Aortic smooth muscle cell (primary cell): ENCODE measurements around the gene RIGI. TPM values are rescaled to one million over a fixed set of nuclear protein-coding genes. Genes with fewer than 3 reads are reported as not detected.

Source experiments
- total RNA-seq: library from RNA; depleted of rRNA; stranded (reverse); fragments of >200 nt; gene quantifications from 2 replicates; pipeline ENCODE4 v1.2.3, GENCODE V29; 2014

Gene RIGI
- 6.9 and 8.6 TPM in 2 replicates for total RNA-seq

DNA sequence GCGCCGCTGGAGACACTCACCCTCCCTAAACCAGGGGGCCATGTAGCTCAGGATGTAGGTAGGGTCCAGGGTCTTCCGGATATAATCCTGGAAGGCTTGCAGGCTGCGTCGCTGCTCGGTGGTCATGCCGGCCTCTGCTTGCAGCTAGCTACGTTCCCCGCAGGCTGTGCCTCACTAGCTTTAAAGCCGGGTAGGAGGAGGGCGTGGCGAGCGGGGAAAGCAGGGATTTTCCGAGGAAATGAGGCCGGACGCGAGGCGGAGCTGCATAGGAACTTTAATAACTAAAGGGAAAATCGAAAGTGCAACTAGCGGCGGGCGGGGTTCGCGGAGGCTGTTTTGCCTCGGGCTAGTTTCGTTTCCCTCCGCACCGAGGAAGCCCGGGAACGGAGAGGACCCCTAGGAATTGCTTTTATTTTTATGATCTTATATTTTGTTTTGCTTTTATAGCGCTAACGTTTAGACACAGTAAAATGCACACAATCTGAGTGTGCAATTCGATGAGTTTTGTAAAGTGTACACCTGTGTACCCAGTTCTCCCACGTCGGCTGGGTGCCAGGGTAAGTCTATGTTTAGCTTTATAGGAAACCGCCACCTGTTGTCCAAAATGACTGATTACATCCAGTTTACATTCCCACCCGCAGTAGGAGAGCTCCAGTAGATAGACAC lies at the start of gene RIGI:
TSS of gene RIGI (minus strand) at position 156 of the 666 bp plus-strand sequence. CDS start at position 126, 30 bp downstream.

DNA sequence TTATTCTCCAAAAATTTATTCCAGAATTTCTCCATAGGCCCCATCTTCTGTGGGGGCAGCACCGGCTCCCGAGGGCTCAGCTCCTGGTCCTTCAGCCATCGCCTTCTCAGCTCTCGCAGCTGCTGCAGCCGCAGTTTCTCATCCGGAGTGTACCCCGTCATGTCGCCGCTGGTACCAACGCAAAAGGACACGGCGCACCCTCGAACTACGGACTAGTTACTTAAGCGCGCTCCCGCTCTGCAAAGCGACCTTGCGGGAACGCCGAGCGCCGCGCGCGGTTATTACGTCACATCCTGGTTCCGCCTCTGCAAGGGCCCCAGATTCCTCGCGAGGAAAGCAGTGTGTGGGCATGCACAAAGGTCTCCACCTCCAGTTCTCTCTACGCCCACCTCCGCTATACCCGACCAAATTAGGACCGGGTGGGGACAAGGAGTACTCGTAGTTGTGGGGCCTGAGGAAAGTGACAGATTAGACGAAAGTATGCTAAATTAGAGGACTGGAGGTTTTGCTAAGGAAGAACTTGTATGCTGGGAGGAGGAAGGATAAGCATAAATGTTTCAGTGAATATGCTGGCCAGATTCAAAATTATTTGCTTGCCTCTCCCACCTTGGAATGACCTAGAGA lies 47.0 kb upstream of the RIGI start, which contains the start of gene NDUFB6:
TSS of gene NDUFB6 (minus strand) at position 260 of the 624 bp plus-strand sequence. CDS start at position 161, 99 bp downstream.

DNA sequence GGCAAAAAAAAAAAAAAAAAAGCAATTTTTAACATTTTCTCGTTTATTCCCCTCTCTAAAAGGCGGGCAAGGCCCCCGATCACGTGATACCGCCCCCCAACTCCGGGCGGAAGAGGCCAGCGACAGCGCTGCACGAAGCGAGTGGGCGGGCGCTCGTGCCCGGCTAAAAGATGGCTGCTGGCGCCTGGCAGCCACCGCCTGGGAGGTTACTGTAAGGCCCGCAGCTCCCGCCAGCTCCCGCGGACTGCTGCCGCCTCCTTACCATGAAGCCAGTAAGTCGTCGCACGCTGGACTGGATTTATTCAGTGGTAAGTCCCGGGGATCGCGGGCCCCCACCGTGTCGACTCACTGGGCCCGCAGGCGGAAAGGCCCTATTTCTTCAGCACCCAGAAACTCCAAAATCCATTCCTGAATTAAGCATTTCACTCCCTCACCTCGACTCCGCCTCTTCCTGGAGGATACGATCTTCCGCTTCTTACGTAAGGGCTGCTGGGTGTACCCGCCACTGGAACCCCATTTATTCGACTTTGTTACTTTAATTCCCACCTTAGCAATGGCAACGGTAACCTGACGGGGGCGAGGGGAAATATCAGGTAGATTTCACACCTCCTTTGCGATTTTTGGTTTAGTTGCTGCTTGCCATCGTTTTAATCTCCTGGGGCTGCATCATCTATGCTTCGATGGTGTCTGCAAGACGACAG lies 26.3 kb upstream of the RIGI start, which contains the start of the genes SMIM27 and TOPORS:
TSS of gene SMIM27 (plus strand) at position 156 of the 701 bp plus-strand sequence. CDS start at position 264, 108 bp downstream.
TSS of gene TOPORS (minus strand) at position 415 of the 701 bp plus-strand sequence. CDS start at position 265, 150 bp downstream.

Other genes starting within 250 kb of the RIGI start
- 63.0 and 73.8 TPM in 2 replicates for gene ACO1, start 141.6 kb downstream of the RIGI start, total RNA-seq
- 2.3 and 2.8 TPM in 2 replicates for gene SMIM27, start 26.1 kb upstream of the RIGI start, total RNA-seq
- 33.8 and 35.8 TPM in 2 replicates for gene TOPORS, start 26.4 kb upstream of the RIGI start, total RNA-seq
- gene NDUFB6, start 47.0 kb upstream of the RIGI start, total RNA-seq = 58.5 and 64.1 TPM in 2 replicates
- under 0.01 TPM in 2 replicates for gene TAF1L, start 109.5 kb upstream of the RIGI start, total RNA-seq